WERI-Rb-1 (cell line): ENCODE measurements around the gene ARHGAP19.

Experiments used
- DNase-seq: peaks from one replicate; pipeline ENCODE4 v3.0.0-alpha.2; 2020
- H3K27ac ChIP-seq: fragments of 250-450 bp; sonication (Bioruptor Pico); 2 replicates; pipeline ENCODE4 v1.5.1; 2020; ENCODE audit warnings: mild to moderate bottlenecking, moderate library complexity
- H3K27me3 ChIP-seq: fragments of 250-450 bp; sonication (Bioruptor Pico); 2 replicates; pipeline ENCODE4 v1.5.1; 2021; ENCODE audit warnings: mild to moderate bottlenecking, low read depth, moderate library complexity; ENCODE audit not compliant: insufficient read depth, severe bottlenecking
- H3K36me3 ChIP-seq: fragments of 250-450 bp; sonication (Bioruptor Pico); 2 replicates; pipeline ENCODE4 v1.5.1; 2020; ENCODE audit warnings: mild to moderate bottlenecking, moderate library complexity
- H3K4me3 ChIP-seq: 2 replicates; pipeline ENCODE4 v1.5.1; 2011; ENCODE audit warnings: low read depth, mild to moderate bottlenecking, control low read depth, low read length
- H3K9me3 ChIP-seq: fragments of 250-450 bp; sonication (Bioruptor Pico); 2 replicates; pipeline ENCODE4 v1.5.1; 2021; ENCODE audit warnings: mild to moderate bottlenecking, moderate library complexity; ENCODE audit not compliant: severe bottlenecking
- TF ChIP-seq, protein P1 (sequence below): IDR thresholded peaks from 2 replicates; pipeline ENCODE4 v1.5.1; 2011; ENCODE audit warnings: low read depth, mild to moderate bottlenecking, control low read depth, inconsistent platforms, low read length

The ARHGAP19 gene

DNA sequence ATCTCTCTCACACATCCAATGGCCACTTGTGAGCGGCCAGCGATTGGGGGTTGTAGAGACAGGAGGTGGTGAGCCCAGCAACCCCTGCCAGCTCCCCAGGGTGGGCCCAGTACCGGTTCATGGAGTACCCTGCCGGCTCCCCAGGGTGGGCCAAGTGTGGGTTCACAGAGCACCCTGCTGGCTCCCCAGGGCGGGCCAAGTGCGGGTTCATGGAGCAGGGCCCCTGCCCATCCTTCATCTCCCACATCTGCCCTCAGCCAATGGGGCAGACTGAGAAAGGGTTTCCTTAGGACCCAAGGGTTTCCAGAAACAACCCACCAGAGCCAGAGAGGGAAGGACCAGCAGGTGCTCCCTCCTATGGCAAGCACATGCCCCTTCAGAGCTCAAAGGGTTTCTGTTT is 85.3 kb downstream of the ARHGAP19 start:
- no peak overlapping the region for H3K27ac ChIP-seq
- TF ChIP-seq, protein P1, sequence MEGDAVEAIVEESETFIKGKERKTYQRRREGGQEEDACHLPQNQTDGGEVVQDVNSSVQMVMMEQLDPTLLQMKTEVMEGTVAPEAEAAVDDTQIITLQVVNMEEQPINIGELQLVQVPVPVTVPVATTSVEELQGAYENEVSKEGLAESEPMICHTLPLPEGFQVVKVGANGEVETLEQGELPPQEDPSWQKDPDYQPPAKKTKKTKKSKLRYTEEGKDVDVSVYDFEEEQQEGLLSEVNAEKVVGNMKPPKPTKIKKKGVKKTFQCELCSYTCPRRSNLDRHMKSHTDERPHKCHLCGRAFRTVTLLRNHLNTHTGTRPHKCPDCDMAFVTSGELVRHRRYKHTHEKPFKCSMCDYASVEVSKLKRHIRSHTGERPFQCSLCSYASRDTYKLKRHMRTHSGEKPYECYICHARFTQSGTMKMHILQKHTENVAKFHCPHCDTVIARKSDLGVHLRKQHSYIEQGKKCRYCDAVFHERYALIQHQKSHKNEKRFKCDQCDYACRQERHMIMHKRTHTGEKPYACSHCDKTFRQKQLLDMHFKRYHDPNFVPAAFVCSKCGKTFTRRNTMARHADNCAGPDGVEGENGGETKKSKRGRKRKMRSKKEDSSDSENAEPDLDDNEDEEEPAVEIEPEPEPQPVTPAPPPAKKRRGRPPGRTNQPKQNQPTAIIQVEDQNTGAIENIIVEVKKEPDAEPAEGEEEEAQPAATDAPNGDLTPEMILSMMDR = no peak
- no peak overlapping the region for H3K4me3 ChIP-seq
- no peaks in the 10 kb centered on the region for H3K36me3 ChIP-seq
- no peaks in the 10 kb centered on the region for H3K9me3 ChIP-seq
- DNase-seq = no peak
- H3K27me3 ChIP-seq = no peaks in the 10 kb centered on the region

DNA sequence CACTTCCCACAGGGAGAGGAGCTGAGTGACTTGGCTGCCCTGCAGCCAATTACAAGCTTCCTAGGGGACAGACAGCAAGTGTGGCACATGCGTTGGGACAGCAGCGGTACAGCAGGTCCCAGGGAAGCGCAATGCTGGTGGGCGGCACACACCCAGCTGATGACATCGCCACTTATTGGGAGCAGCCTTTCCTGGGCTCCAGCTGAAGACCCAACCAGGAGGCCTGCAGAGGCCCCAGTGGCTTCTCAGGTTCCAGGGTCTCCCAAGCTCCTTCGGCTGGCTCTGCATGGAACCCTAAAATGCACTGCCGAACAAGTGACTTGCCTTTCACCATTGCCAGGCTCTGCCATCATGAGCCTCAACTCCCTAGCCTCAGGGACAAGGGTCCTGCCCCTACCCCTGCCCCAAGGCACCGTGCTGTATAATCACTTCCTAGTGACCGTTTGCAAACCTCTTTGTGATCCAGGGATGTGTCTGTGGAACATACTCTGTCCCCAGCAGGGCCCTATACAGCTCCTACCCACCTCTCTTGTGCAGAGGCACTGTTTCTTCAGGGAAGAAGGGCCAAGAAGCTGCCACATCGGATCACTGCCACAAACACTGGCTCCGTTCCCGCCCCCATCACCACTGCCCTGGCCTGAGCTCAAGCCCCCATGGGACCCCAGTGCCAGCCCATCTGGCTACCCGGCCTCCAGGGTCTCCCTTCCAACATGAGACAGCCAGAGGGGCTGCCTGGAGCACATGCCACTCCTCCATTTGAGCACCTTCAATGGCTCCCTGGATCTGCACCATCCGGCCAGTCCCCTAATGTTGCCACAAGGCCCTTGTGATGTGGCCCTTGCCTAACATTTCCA is 87.4 kb downstream of the ARHGAP19 start:
- TF ChIP-seq, protein P1 = no peak
- no peak for DNase-seq
- Histone ChIP-seq H3K27me3 (no peaks in the 10 kb centered on the region), H3K36me3 (no peaks in the 10 kb centered on the region), H3K27ac (no peak overlapping the region), H3K4me3 (no peak overlapping the region), H3K9me3 (no peaks in the 10 kb centered on the region)

DNA sequence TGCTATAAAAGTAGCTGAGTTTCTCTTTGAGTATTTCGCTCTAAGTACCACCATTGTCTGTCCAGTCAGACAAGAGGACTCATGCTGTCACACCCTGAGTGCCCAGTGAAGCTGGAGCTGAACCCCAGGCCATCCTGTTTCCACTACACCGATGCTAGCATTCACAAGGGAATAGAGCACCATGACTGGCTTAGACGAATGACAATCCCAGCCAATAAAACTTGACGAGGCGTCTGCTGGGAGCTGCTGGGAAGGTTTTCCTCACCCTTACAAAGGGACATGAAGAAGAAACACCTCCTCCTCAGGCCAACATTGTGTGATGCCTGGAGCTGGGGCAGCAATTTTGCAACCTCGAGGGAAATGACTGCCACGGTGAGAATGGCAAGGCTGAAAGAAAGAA is 89.2 kb downstream of the ARHGAP19 start:
- Histone ChIP-seq H3K27me3 (no peaks in the 10 kb centered on the region), H3K36me3 (no peaks in the 10 kb centered on the region), H3K9me3 (no peaks in the 10 kb centered on the region), H3K27ac (no peak overlapping the region), H3K4me3 (no peak overlapping the region)
- TF ChIP-seq, protein P1 = no peak
- no peak for DNase-seq

DNA sequence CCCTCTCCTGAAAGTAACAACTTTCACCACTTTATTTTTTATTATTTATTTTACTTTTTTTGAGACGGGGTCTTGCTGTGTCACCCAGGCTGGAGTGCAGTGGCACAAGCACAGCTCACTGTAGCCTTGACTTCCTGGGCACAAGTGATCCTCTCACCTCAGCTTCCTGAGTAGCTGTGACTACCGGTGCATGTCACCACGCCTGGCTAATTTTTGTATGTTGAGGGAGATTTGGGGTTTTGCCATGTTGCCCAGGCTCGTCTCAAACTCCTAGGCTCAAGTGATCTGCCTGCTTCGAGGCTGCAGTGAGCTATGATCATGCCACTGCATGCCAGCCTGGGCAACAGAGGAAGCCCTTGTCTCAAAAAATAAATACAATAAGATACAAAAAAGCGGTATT is 91.8 kb downstream of the ARHGAP19 start:
- H3K27ac ChIP-seq = no peak overlapping the region
- no peaks in the 10 kb centered on the region for H3K27me3 ChIP-seq
- DNase-seq = no peak

DNA sequence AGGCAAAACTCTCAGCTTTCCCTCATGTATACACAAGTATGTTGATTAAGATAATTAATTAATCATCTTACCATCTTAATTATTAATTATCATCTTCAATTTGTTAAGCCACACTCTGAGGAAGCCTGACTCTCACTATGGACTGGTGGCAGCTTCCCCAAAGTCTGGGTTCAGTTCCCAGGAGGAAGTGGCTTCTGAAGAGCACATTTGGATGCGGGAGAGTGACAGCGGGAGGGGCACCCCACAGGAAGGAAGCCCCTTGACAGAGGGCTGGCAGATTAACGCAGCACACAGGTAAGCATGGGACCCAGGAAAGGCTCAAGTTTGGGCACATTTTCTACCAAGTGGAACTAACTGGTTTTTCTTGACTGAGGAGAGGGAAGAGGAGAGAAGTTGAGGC is 93.3 kb downstream of the ARHGAP19 start:
- no peaks in the 10 kb centered on the region for H3K27me3 ChIP-seq
- TF ChIP-seq, protein P1 = no peak
- no peak overlapping the region for H3K27ac ChIP-seq
- H3K4me3 ChIP-seq = no peak overlapping the region
- H3K9me3 ChIP-seq = no peaks in the 10 kb centered on the region
- DNase-seq = no peak
- H3K36me3 ChIP-seq = no peaks in the 10 kb centered on the region

More for the DNA sequence above, 91.8 kb downstream of the ARHGAP19 start:
- no peaks in the 10 kb centered on the region for H3K9me3 ChIP-seq
- no peaks in the 10 kb centered on the region for H3K36me3 ChIP-seq
- TF ChIP-seq, protein P1 = no peak
- H3K4me3 ChIP-seq = no peak overlapping the region
